HepG2 (cell line): ENCODE data around the gene SMTN.

Experiments
- POLR2AphosphoS5 ChIP-seq: IDR thresholded peaks from 2 replicates; pipeline ENCODE4 v1.6.1; 2012; ENCODE audit warnings: low read depth, low read length
- TF ChIP-seq, protein P1 (sequence below): sonication (generic); formaldehyde crosslinking; IDR thresholded peaks from 2 replicates; pipeline ENCODE4 v1.5.0; 2020; ENCODE audit warnings: mild to moderate bottlenecking, missing genetic modification reagents, moderate library complexity
- TF ChIP-seq, protein P2 (sequence below): sonication (generic); formaldehyde crosslinking; IDR thresholded peaks from 2 replicates; pipeline ENCODE4 v1.4.0; 2020; ENCODE audit warnings: missing genetic modification reagents

DNA sequence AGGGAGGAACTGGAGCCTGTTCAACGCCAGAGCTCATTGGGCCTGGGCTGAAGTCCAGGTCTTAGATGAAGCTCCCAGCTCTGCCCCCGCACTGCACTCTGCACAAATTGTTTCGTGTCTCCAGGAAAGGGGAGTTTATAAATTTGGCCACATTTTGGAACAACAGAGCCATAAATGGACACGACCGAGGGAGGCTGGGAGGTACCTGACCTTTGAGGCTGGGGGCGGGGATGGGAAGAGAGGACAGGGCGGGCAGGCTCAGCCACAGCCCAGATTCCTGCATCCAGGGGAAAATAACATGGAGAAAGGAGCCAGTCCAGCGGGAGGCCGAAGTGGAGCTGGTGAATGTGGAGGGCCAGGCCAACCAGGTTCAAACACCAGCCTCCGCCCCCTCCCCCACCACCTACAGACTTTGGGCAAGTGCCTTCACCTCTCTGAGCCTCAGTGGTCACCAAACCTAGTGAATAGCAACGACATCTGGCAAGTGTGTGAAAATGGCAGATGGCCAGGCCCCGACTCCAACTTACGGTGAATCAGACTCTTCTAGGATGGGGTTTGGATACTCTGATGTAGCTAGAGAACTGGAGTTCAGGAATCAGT, 36.8 kb upstream of the SMTN start:
- TF ChIP-seq POLR2AphosphoS5 = no peak
- TF ChIP-seq, protein P1, sequence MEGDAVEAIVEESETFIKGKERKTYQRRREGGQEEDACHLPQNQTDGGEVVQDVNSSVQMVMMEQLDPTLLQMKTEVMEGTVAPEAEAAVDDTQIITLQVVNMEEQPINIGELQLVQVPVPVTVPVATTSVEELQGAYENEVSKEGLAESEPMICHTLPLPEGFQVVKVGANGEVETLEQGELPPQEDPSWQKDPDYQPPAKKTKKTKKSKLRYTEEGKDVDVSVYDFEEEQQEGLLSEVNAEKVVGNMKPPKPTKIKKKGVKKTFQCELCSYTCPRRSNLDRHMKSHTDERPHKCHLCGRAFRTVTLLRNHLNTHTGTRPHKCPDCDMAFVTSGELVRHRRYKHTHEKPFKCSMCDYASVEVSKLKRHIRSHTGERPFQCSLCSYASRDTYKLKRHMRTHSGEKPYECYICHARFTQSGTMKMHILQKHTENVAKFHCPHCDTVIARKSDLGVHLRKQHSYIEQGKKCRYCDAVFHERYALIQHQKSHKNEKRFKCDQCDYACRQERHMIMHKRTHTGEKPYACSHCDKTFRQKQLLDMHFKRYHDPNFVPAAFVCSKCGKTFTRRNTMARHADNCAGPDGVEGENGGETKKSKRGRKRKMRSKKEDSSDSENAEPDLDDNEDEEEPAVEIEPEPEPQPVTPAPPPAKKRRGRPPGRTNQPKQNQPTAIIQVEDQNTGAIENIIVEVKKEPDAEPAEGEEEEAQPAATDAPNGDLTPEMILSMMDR (CRISPR knock-in tag) = no peak
- TF ChIP-seq, protein P2, sequence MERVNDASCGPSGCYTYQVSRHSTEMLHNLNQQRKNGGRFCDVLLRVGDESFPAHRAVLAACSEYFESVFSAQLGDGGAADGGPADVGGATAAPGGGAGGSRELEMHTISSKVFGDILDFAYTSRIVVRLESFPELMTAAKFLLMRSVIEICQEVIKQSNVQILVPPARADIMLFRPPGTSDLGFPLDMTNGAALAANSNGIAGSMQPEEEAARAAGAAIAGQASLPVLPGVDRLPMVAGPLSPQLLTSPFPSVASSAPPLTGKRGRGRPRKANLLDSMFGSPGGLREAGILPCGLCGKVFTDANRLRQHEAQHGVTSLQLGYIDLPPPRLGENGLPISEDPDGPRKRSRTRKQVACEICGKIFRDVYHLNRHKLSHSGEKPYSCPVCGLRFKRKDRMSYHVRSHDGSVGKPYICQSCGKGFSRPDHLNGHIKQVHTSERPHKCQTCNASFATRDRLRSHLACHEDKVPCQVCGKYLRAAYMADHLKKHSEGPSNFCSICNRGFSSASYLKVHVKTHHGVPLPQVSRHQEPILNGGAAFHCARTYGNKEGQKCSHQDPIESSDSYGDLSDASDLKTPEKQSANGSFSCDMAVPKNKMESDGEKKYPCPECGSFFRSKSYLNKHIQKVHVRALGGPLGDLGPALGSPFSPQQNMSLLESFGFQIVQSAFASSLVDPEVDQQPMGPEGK (CRISPR knock-in tag) = no peak
